IPS DF 4.7 (cell line): ENCODE data around the gene CCL28.

Experiments used
- DNase-seq: peaks from one replicate; pipeline ENCODE4 v3.0.0-alpha.2; 2013; ENCODE audit warnings: low spot score; ENCODE audit errors: extremely low read depth

CCL28 gene

GRCh38 chr5:43358301-43358700 is 53.9 kb downstream of the CCL28 start:
- no peak for DNase-seq

- DNase-seq = no peak
These were observed 54.3 kb downstream of the CCL28 start for GRCh38 chr5:43357878-43358281.

GRCh38 chr5:43357067-43357466 is 55.1 kb downstream of the CCL28 start:
- DNase-seq = no peak

- no peak for DNase-seq
These were observed 57.4 kb downstream of the CCL28 start for GRCh38 chr5:43354774-43355173.

GRCh38 chr5:43353668-43354067 is 58.5 kb downstream of the CCL28 start:
- DNase-seq = no peak

GRCh38 chr5:43352915-43353314 is 59.3 kb downstream of the CCL28 start:
- DNase-seq = no peak

GRCh38 chr5:43352131-43352530 is 60.1 kb downstream of the CCL28 start:
- DNase-seq = no peak

GRCh38 chr5:43348861-43349363 is 63.3 kb downstream of the CCL28 start:
- no peak for DNase-seq

GRCh38 chr5:43348207-43348606 is 64.0 kb downstream of the CCL28 start:
- DNase-seq = no peak

GRCh38 chr5:43338862-43339261 is 73.3 kb downstream of the CCL28 start:
- DNase-seq = no peak

- no peak for DNase-seq
These were observed 76.0 kb downstream of the CCL28 start for GRCh38 chr5:43336159-43336558.

- DNase-seq = no peak
These were observed 76.5 kb downstream of the CCL28 start for GRCh38 chr5:43335681-43336080.

GRCh38 chr5:43332401-43332800 is 79.8 kb downstream of the CCL28 start:
- no peak for DNase-seq
